NCI-H1930 (cell line): ENCODE data around the gene LRSAM1.
A peak's percentile ranks its signal among the peaks of the same experiment; 100 is the strongest.

ENCODE experiments used
- DNase-seq, 2 experiments: peaks; one replicate each; lab custom pipeline; 2025; lab: John Stamatoyannopoulos, UW

The LRSAM1 gene

GRCh38 chr9:127450830-127451607 is at the start of gene LRSAM1, which contains the start of gene RPL12:
LRSAM1 (plus strand) TSS chr9:127451510; CDS start chr9:127454528, 3,018 bp downstream.
RPL12 (minus strand) TSS chr9:127451406; CDS start chr9:127451317, 89 bp downstream.
- DNase-seq = peak; percentile 86 to 94

- no peak for DNase-seq
Observed at GRCh38 chr9:127402401-127403090, 48.8 kb upstream of the LRSAM1 start.

GRCh38 chr9:127403507-127404192 is 47.7 kb upstream of the LRSAM1 start:
- DNase-seq = no peak

- no peak for DNase-seq
Observed at GRCh38 chr9:127404631-127405030, 46.7 kb upstream of the LRSAM1 start.

GRCh38 chr9:127405344-127406125 is 45.8 kb upstream of the LRSAM1 start:
- no peak for DNase-seq

- DNase-seq = no peak
Observed at GRCh38 chr9:127406799-127407491, 44.4 kb upstream of the LRSAM1 start.

GRCh38 chr9:127407492-127407843 is 43.8 kb upstream of the LRSAM1 start:
- DNase-seq = no peak

GRCh38 chr9:127411122-127411521 is 40.2 kb upstream of the LRSAM1 start:
- DNase-seq = no peak

- DNase-seq = no peak
Observed at GRCh38 chr9:127415141-127415540, 36.2 kb upstream of the LRSAM1 start.

GRCh38 chr9:127415657-127416056 is 35.7 kb upstream of the LRSAM1 start:
- DNase-seq = no peak

GRCh38 chr9:127417131-127418036 is 33.9 kb upstream of the LRSAM1 start:
- no peak for DNase-seq

GRCh38 chr9:127418037-127418471 is 33.3 kb upstream of the LRSAM1 start:
- peak in 1 of 2 experiments; percentile 13 for DNase-seq

GRCh38 chr9:127419348-127419747 is 32.0 kb upstream of the LRSAM1 start:
- no peak for DNase-seq

GRCh38 chr9:127421057-127421456 is 30.3 kb upstream of the LRSAM1 start:
- no peak for DNase-seq

GRCh38 chr9:127422133-127422782 is 29.1 kb upstream of the LRSAM1 start:
- DNase-seq = no peak

- no peak for DNase-seq
Observed at GRCh38 chr9:127422787-127423186, 28.5 kb upstream of the LRSAM1 start.

GRCh38 chr9:127423476-127423933 is 27.8 kb upstream of the LRSAM1 start:
- no peak for DNase-seq

GRCh38 chr9:127423934-127424675 is 27.2 kb upstream of the LRSAM1 start, which contains the start of gene ZNF79:
ZNF79 (plus strand) TSS chr9:127424382; CDS start chr9:127424788, 406 bp downstream.
- DNase-seq = peak; percentile 83 to 87

- no peak for DNase-seq
Observed at GRCh38 chr9:127424676-127424999, 26.7 kb upstream of the LRSAM1 start.
